ENCODE results near the gene SSU72. TPM values are rescaled to one million over a fixed set of nuclear protein-coding genes. Genes with fewer than 3 reads are reported as not detected.
"Not testable (repeated sequence)": the region's sequence is repeated elsewhere in the genome, so short reads cannot be mapped to it uniquely, and the experiment has no call there.

SSU72 gene
- total RNA-seq, 2 donors from 2014 or later: 120 to 175 TPM

DNA sequence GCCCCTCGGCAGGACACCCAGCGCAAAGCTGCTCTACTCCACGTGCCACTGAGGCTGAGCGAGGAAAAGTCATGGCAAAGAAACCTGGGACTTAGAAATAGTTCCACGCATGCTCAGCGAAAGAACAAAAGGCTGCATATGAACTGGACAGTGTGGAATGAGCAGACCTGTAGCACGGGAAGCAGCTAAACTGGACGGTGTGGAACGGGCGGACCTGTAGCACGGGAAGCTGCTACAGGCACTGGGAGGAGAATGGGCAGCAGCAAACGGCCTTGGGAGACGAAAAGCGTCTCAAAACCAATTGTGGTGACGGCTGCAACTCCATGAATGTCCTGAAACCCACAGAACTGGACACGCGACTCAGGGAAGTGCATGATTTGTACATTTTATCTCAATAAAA, 15.6 kb downstream of the SSU72 start:
- H3K27me3 ChIP-seq: no peaks in the 10 kb centered on the region
- TF ChIP-seq, protein P1, sequence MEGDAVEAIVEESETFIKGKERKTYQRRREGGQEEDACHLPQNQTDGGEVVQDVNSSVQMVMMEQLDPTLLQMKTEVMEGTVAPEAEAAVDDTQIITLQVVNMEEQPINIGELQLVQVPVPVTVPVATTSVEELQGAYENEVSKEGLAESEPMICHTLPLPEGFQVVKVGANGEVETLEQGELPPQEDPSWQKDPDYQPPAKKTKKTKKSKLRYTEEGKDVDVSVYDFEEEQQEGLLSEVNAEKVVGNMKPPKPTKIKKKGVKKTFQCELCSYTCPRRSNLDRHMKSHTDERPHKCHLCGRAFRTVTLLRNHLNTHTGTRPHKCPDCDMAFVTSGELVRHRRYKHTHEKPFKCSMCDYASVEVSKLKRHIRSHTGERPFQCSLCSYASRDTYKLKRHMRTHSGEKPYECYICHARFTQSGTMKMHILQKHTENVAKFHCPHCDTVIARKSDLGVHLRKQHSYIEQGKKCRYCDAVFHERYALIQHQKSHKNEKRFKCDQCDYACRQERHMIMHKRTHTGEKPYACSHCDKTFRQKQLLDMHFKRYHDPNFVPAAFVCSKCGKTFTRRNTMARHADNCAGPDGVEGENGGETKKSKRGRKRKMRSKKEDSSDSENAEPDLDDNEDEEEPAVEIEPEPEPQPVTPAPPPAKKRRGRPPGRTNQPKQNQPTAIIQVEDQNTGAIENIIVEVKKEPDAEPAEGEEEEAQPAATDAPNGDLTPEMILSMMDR (IDR thresholded peaks at IDR 0.05): no peak
- peaks cover 6% of the 10 kb centered on the region for H3K36me3 ChIP-seq
- H3K4me3 ChIP-seq: no peak overlapping the region
- intact Hi-C loops (cut with DNase I): no loop called here
- no peaks in the 10 kb centered on the region for H3K9me3 ChIP-seq
- no peak overlapping the region for H3K9ac ChIP-seq (ENCODE audit: low read depth in 2 of 2, low read length in 2 of 2)
- DNase-seq: no peak
- H3K27ac ChIP-seq: no peak overlapping the region
- H3K4me1 ChIP-seq: no peaks in the 10 kb centered on the region

DNA sequence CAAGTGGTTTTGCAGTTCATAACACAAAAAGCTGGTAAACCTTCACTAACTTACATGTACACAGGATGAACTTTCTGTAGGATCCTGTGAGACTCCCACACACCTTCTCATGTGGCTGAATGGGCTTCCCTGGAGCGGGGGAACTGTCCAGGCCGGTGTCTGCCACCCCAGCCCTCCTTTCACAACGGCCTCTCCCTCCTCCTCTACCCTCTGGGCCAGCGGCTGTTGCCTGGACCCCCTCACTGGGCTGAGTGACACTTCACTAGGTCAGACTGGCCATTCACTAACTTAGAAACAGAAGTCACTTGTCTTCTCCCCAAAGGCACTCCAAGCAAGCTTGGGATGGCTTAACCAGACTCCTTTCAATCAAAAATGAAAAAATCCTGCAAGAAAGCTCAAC, 16.1 kb downstream of the SSU72 start:
- H3K27ac ChIP-seq: no peak overlapping the region

DNA sequence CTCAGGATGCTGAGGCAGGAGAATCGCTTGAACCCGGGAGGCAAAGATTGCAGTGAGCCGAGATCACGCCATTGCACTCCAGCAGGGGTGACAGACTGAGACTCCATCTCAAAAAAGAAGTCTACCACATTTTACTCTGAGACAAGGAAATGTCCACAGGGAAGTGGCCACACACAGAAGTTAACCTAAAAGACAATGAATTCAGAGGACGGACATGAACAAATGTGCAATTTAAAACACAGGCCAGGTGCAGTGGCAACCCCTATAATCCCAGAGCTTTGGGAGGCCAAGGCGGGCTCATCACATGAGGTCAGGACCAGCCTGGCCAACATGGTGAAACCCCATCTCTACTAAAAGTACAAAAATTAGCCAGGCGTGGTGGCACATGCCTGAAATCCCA, 17.0 kb downstream of the SSU72 start:
- H3K36me3 ChIP-seq; H3K9me3 ChIP-seq; H3K27ac ChIP-seq; H3K27me3 ChIP-seq; intact Hi-C loops (cut with DNase I); DNase-seq; H3K4me1 ChIP-seq; H3K4me3 ChIP-seq; H3K9ac ChIP-seq (ENCODE audit: low read depth in 2 of 2, low read length in 2 of 2): not testable (repeated sequence)

More for the DNA sequence above, 16.1 kb downstream of the SSU72 start:
- TF ChIP-seq, protein P1 (IDR thresholded peaks at IDR 0.05): no peak
- Histone ChIP-seq H3K9ac (ENCODE audit: low read depth in 2 of 2, low read length in 2 of 2) (no peak overlapping the region), H3K27me3 (no peaks in the 10 kb centered on the region), H3K4me3 (no peak overlapping the region), H3K9me3 (no peaks in the 10 kb centered on the region), H3K36me3 (peaks cover 6% of the 10 kb centered on the region), H3K4me1 (no peaks in the 10 kb centered on the region)
- intact Hi-C loops (cut with DNase I): no loop called here
- DNase-seq: no peak

DNA sequence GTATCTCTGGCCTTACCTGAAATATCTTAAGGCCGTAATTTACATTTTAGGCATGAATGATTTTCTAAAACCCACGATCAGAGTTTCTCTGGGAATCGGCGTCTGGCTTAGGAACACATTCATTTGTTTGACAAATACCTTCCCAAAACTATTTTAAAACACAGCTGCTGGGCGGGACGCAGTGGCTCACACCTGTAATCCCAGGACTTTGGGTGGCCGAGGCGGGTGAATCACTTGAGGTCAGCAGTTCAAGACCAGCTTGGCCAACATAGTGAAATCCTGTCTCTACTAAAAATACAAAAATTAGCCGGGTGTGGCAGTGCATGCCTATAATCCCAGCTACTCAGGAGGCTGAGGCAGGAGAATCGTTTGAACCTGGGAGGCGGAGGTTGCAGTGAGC, 17.7 kb downstream of the SSU72 start:
- intact Hi-C loops (cut with DNase I); H3K27ac ChIP-seq; H3K4me3 ChIP-seq: not testable (repeated sequence)

DNA sequence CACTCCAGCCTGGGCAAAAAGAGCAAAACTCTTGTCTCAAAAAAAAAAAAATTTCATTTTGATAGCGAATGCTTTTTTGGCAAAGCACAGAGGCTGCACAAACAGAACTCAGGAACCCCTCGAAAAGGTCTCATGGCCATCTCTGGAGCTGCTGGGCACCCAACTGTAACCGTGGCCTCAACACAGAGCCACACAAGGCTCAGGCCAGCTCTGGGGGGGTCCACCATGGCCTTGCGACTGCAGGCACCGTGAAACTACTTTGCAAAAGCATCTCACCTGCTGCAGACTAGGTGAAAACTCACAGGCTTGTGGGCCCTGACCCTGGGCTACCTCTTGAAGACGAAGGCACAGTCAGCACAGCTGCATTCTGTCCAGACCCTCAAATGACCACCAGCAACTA, 18.2 kb downstream of the SSU72 start:
- H3K4me1 ChIP-seq: no peaks in the 10 kb centered on the region
- H3K9ac ChIP-seq (ENCODE audit: low read depth in 2 of 2, low read length in 2 of 2): no peak overlapping the region
- intact Hi-C loops (cut with DNase I): no loop called here
- no peak for DNase-seq
- H3K27ac ChIP-seq: no peak overlapping the region
- no peaks in the 10 kb centered on the region for H3K9me3 ChIP-seq
- TF ChIP-seq, protein P1 (IDR thresholded peaks at IDR 0.05): no peak
- no peak overlapping the region for H3K4me3 ChIP-seq
- H3K27me3 ChIP-seq: no peaks in the 10 kb centered on the region
- H3K36me3 ChIP-seq: no peaks in the 10 kb centered on the region

More for the DNA sequence above, 17.7 kb downstream of the SSU72 start:
- H3K36me3 ChIP-seq; H3K9me3 ChIP-seq; H3K4me1 ChIP-seq; DNase-seq; H3K9ac ChIP-seq (ENCODE audit: low read depth in 2 of 2, low read length in 2 of 2); H3K27me3 ChIP-seq: not testable (repeated sequence)

DNA sequence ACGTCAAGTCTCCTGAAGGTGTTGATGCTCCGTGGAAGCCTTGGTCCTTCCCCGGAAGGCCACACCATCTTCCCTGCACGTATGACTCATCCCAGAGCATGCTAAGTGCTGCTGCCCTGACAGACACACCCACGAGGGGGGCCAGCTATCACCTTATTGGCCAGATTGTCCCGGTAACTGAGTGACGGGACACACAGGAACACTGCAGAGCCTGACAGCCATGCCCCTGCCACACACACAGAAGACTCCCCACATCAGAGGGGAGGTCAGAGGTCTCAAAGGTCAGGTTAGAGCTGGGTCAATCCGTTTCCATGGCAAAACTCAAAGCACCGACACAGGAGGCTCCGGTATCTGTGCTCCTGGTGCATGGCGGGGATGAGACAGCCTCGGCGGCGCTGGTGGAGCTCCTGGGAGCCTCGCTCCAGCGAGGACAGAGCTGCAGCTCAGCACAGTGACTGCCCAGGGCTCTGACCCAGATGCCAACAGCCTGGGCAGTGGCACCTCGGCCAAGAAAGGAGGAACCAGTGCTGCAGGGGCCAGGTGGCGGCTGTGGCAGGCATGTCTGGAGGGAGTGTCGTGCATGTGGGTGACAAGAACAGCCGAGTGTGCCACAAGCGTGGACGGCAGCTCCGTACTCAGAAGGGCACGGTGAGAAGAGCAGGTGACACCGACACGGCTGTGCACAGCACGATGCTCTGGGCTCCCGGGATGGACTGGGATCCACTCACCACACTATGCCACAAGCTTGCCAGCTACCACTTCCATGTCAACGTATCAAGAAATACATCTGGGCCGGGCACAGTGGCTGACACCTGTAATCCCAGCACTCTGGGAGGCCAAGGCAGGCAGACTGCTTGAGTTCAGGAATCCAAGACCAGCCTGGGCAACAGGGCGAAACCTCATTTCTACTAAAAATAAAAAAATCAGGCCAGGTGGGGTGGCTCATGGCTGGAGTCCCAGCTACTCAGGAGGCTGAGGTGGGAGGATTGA, 19.4 kb downstream of the SSU72 start:
- no peak overlapping the region for H3K4me3 ChIP-seq
- intact Hi-C loops (cut with DNase I): no loop called here
- H3K9me3 ChIP-seq: no peaks in the 10 kb centered on the region
- no peak overlapping the region for H3K9ac ChIP-seq (ENCODE audit: low read depth in 2 of 2, low read length in 2 of 2)
- no peak for DNase-seq
- H3K4me1 ChIP-seq: no peaks in the 10 kb centered on the region
- no peak overlapping the region for H3K27ac ChIP-seq
- H3K36me3 ChIP-seq: no peaks in the 10 kb centered on the region
- H3K27me3 ChIP-seq: no peaks in the 10 kb centered on the region
- TF ChIP-seq, protein P1 (IDR thresholded peaks at IDR 0.05): no peak

All from colonic mucosa (tissue), 4 donors.